SU-DHL-6 (cell line): Measurements from ENCODE around the gene DOCK6.

Source experiments
- EZH2phosphoT487 ChIP-seq: fragments of 200-600 bp; sonication (generic), shearing (Covaris generic); conservative IDR thresholded peaks from 2 replicates; pipeline ENCODE4 v1.6.1; 2018; ENCODE audit warnings: mild to moderate bottlenecking, antibody characterized with exemption, low read length, moderate library complexity, mixed read lengths
- TF ChIP-seq, protein P1 (sequence below): fragments of 200-600 bp; sonication (generic); IDR thresholded peaks from one replicate; pipeline ENCODE4 v1.5.1; 2017; ENCODE audit warnings: antibody characterized with exemption, mild to moderate bottlenecking, low read length, moderate library complexity; ENCODE audit not compliant: insufficient read depth, poor library complexity, severe bottlenecking

DNA sequence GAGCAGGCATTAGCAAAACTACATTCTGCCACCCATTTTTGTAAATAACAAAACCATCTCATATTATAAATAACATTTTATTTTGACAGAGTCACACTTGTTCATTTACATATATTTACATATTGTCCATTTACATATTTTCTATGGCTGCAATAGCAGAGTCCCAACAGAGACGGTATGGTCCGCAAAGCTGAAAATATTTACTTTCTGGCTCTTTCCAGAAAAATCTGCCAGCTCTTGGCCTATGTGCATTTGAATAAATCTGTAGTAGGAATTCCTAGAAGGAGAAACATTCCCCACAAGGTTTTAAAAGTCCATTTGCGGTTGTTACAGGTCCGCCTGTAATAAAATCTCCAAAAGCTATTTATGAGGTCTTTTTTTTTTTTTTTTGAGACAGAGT, 27.9 kb upstream of the DOCK6 start:
- TF ChIP-seq, protein P1, sequence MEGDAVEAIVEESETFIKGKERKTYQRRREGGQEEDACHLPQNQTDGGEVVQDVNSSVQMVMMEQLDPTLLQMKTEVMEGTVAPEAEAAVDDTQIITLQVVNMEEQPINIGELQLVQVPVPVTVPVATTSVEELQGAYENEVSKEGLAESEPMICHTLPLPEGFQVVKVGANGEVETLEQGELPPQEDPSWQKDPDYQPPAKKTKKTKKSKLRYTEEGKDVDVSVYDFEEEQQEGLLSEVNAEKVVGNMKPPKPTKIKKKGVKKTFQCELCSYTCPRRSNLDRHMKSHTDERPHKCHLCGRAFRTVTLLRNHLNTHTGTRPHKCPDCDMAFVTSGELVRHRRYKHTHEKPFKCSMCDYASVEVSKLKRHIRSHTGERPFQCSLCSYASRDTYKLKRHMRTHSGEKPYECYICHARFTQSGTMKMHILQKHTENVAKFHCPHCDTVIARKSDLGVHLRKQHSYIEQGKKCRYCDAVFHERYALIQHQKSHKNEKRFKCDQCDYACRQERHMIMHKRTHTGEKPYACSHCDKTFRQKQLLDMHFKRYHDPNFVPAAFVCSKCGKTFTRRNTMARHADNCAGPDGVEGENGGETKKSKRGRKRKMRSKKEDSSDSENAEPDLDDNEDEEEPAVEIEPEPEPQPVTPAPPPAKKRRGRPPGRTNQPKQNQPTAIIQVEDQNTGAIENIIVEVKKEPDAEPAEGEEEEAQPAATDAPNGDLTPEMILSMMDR, result no peak
- no peak for TF ChIP-seq EZH2phosphoT487
